Measurements from ENCODE around the gene SPRR2F. TPM values are rescaled to one million over a fixed set of nuclear protein-coding genes. Genes with fewer than 3 reads are reported as not detected.

The SPRR2F gene
- not detected in 2 replicates for total RNA-seq

GRCh38 chr1:153113416-153113815 lies at the start of gene SPRR2F:
Gene SPRR2F (minus strand): TSS chr1:153113516. CDS start chr1:153112733, 783 bp downstream.

GRCh38 chr1:153150846-153151245 lies 37.5 kb upstream of the SPRR2F start, which contains the start of gene SPRR2G:
Gene SPRR2G (minus strand): TSS chr1:153150890. CDS start chr1:153150110, 780 bp downstream.

GRCh38 chr1:153094426-153094825 lies 18.9 kb downstream of the SPRR2F start, which contains the start of gene SPRR2E:
Gene SPRR2E (minus strand): TSS chr1:153094526. CDS start chr1:153093751, 775 bp downstream.

GRCh38 chr1:153071511-153071910 lies 41.8 kb downstream of the SPRR2F start, which contains the start of gene SPRR2B:
Gene SPRR2B (minus strand): TSS chr1:153071611. CDS start chr1:153070839, 772 bp downstream.

Other genes with a start within 250 kb of the SPRR2F start
- not detected in 2 replicates for gene SMCP, start 235.2 kb downstream of the SPRR2F start, total RNA-seq
- gene IVL, start 205.0 kb downstream of the SPRR2F start, total RNA-seq: not detected in 2 replicates
- not detected in 2 replicates for gene SPRR5, start 166.3 kb downstream of the SPRR2F start, total RNA-seq
- not detected in 2 replicates for gene SPRR4, start 142.9 kb downstream of the SPRR2F start, total RNA-seq
- gene SPRR1A, start 129.4 kb downstream of the SPRR2F start, total RNA-seq: not detected in 2 replicates
- not detected in 2 replicates for gene SPRR3, start 111.8 kb downstream of the SPRR2F start, total RNA-seq
- not detected in 2 replicates for gene SPRR1B, start 82.3 kb downstream of the SPRR2F start, total RNA-seq
- not detected in 2 replicates for gene SPRR2D, start 72.4 kb downstream of the SPRR2F start, total RNA-seq
- not detected in 2 replicates for gene SPRR2A, start 56.0 kb downstream of the SPRR2F start, total RNA-seq
- not detected in 2 replicates for gene SPRR2B, start 41.9 kb downstream of the SPRR2F start, total RNA-seq
- gene SPRR2E, start 19.0 kb downstream of the SPRR2F start, total RNA-seq: not detected in 2 replicates
- not detected in 2 replicates for gene SPRR2G, start 37.4 kb upstream of the SPRR2F start, total RNA-seq
- gene LELP1, start 89.9 kb upstream of the SPRR2F start, total RNA-seq: not detected in 2 replicates
- gene PRR9, start 104.1 kb upstream of the SPRR2F start, total RNA-seq: not detected in 2 replicates
- gene LORICRIN, start 146.2 kb upstream of the SPRR2F start, total RNA-seq: not detected in 2 replicates
- not detected in 2 replicates for gene PGLYRP3, start 199.4 kb upstream of the SPRR2F start, total RNA-seq
- not detected in 2 replicates for gene PGLYRP4, start 235.3 kb upstream of the SPRR2F start, total RNA-seq
- gene S100A9, start 244.3 kb upstream of the SPRR2F start, total RNA-seq: not detected in 2 replicates

Measured in smooth muscle cell of trachea (primary cell).